ENCODE measurements around the gene UBE2D2. TPM values are rescaled to one million over a fixed set of nuclear protein-coding genes. Genes with fewer than 3 reads are reported as not detected.

UBE2D2 gene
- total RNA-seq, 1 donor from 2014 or later = 275 TPM

DNA sequence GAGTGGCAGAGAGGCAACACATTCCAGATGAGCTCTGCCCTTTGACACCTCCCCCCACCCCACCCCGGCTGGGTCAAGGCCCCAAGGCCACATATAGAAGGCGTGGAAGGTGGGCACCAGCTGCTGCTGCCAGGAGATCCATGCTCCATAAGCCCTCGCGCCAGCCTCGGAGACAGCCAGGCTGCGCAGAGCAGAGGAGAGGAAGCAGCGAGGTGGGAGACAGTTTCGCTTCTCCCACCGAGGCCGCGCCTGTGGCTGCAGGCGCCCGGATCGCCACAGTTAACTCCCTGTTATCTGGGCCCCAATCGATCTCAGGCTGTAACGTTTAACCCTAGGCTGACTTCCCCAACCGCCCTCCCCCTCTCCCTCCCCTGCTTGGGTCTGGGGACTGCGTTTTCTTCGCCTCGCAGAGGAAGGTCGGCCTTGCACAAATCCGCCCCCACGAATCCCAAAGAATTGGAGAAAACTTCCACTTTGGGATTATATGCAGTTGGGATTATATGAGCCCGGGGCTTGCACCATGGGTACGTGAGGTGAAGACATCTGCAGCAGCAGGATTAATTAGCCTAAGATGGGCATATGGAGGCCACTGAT is 85.9 kb downstream of the UBE2D2 start:
- no peaks in the 10 kb centered on the region for H3K36me3 Mint-ChIP-seq (ENCODE audit: low read depth)
- intact Hi-C loops (cut with micrococcal nuclease) = no loop called here
- H3K4me1 Mint-ChIP-seq = peaks cover 23% of the 10 kb centered on the region
- no peak overlapping the region for H3K27ac Mint-ChIP-seq
- DNase-seq = no peak
- no peaks in the 10 kb centered on the region for H3K9me3 Mint-ChIP-seq
- peaks cover 48% of the 10 kb centered on the region for H3K27me3 Mint-ChIP-seq
- H3K4me3 Mint-ChIP-seq = peak overlapping the region; percentile 32

DNA sequence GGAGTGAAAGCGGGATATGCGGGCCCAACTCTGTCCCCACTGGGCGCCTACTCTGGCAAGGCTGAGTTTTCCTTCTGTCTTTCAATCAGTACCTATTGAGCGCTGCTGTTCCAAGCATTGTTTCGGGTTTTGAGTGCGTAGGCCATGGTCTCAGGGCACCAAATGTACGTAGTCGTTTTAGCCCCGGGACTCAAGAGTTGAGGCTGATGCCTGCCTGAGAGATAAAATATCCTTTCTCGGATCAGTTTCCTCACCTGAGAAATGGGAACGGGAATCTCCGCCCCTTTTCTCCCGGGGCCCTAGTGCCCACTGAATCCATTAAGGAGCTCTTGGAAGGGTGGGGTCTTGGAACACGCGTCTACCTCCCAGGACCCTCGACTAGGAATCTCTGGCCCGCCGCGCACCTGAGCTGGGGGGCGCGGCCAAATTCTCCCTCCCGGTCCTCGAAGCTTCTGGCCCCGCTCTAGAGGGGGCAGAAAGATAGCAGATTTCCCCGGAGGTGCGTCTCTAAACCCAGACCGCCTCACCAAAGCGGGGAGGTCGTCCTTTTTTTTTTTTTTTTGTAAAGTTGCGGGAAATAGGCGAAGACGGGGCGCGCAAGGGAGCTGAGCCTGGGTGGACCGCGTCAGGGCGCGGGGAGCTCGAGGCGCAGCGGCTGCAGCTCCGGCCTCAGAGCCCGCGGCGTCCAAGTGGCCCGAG is 86.5 kb downstream of the UBE2D2 start:
- H3K27me3 Mint-ChIP-seq = peaks cover 54% of the 10 kb centered on the region
- H3K27ac Mint-ChIP-seq = no peak overlapping the region
- H3K4me3 Mint-ChIP-seq = peak overlapping the region; percentile 57
- intact Hi-C loops (cut with micrococcal nuclease) = loop anchor here (2.0 kb wide), 2 partner anchors 21 to 63 kb away; no protein-coding TSS in a partner anchor
- no peaks in the 10 kb centered on the region for H3K9me3 Mint-ChIP-seq
- DNase-seq = no peak
- H3K36me3 Mint-ChIP-seq (ENCODE audit: low read depth) = no peaks in the 10 kb centered on the region
- peaks cover 29% of the 10 kb centered on the region for H3K4me1 Mint-ChIP-seq

DNA sequence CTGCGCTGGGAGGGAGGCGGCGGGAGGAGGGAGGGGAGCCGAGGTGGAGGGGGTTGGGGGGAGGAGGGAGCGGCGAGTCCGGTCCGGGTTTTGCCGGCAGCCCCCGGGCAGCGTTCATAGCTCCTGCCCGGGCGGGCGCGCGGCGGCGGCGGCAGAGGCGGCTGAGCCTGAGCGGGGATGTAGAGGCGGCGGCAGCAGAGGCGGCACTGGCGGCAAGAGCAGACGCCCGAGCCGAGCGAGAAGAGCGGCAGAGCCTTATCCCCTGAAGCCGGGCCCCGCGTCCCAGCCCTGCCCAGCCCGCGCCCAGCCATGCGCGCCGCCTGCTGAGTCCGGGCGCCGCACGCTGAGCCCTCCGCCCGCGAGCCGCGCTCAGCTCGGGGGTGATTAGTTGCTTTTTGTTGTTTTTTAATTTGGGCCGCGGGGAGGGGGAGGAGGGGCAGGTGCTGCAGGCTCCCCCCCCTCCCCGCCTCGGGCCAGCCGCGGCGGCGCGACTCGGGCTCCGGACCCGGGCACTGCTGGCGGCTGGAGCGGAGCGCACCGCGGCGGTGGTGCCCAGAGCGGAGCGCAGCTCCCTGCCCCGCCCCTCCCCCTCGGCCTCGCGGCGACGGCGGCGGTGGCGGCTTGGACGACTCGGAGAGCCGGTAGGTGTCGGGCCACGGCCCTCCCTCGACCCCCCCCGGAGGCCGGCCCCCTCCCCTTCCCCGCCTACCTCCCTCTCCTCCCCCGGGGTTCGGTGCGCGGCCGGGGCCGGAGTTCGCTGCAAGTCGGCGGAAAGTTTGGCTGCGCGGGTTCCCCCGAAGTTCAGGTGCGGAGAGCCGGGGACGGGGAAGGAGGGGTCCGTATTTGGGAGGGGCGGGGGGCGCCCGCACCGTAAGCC is 87.3 kb downstream of the UBE2D2 start, which contains the start of gene CXXC5:
Gene CXXC5 (plus strand): TSS at position 145 of the 877 bp plus-strand sequence. CDS start 32,175 bp downstream, outside the sequence.
- H3K4me3 Mint-ChIP-seq = peak within 1 kb of the TSS; percentile 82
- peak; percentile 84 for DNase-seq
- H3K27ac Mint-ChIP-seq = no peak within 1 kb of the TSS
- intact Hi-C loops (cut with micrococcal nuclease) = loop anchor here (1.0 to 2.0 kb wide), 4 partner anchors 11 to 99 kb away; no protein-coding TSS in a partner anchor
- no peaks in the 10 kb centered on the region for H3K36me3 Mint-ChIP-seq (ENCODE audit: low read depth)
- peaks cover 33% of the 10 kb centered on the region for H3K4me1 Mint-ChIP-seq
- no peaks in the 10 kb centered on the region for H3K9me3 Mint-ChIP-seq
- peaks cover 59% of the 10 kb centered on the region for H3K27me3 Mint-ChIP-seq

DNA sequence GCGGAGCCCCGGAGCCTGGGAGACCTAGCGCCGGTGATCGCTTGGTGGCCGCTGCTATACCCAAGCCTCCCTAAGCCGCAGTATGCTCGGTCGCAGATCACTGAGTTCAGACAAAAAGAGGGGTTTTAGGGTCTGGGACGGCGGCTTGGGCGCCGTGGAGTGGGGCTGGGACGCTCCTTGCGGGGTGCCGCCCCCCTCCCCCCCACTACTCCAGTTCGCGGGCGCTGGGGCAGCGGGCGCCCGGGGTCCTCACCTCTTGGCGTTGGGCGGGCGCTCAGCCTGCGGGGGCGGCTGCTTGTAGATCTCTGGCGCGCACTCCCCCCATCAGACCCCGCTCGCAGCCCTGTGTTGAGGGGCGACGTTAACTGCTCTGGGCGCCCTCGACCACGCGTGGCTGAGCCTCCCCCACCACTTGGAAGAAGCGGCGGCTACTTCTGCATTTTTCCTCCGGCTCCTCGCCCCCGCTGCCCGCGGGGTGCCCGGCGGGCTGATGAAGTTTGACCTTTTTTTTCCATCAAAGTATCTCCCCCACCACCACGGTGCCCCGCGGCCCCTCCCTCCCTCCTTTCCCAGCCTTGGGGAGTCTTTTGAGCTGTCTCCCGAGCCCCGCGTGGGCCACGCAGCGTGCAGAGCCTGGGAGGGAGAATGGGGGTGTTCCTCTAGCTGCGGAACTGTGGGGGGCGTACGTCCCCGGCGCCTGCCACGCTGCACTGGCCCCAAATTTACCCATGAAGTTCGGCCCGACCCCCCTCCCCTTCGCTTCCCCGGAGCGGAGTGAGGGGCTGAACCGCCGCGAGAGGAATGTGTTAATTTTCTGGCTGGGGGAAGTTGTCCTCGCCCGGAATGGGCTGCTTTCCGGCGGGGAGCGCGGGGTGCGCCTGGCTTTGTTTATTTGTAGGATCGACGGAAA is 88.2 kb downstream of the UBE2D2 start:
- DNase-seq = no peak
- peaks cover 64% of the 10 kb centered on the region for H3K27me3 Mint-ChIP-seq
- intact Hi-C loops (cut with micrococcal nuclease) = loop anchor here (1.0 to 2.0 kb wide), 4 partner anchors 12 to 98 kb away; no protein-coding TSS in a partner anchor

DNA sequence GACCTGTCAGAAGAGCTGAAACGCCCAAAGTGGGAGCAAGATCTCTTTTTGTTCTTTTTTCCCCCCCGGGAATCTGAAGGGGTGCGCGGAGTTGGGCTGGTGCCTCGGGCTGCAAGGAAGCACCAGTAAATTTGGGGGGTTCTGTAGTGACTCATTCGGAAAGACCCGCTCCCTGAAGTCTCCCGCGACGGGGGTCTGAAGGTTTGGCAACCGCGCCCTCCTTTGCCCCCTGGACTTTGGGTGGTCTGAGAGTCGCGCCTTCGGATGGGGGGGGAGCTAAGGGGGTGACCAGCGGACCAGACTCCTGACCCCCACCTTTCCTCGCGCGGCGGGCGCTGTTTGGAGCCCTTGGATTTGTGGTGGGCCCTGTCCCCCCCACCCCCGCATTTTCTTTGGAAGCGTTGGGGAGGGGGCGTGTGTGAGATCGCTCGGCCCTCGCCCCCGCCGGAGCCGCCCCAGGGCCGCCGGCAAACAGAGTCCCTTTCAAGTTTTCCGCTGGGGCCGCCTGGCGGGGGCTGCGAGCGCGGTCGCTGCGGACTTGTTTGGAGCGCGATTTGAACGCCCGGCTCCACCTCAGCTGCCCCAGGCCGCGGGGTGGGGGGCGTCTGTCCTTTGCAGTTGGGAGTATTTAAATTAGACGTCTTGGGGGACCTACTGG is 89.0 kb downstream of the UBE2D2 start:
- Mint-ChIP-seq H3K9me3 (no peaks in the 10 kb centered on the region), H3K4me1 (peaks cover 33% of the 10 kb centered on the region), H3K27me3 (peaks cover 65% of the 10 kb centered on the region), H3K4me3 (peak overlapping the region; percentile 82), H3K27ac (no peak overlapping the region), H3K36me3 (ENCODE audit: low read depth) (no peaks in the 10 kb centered on the region)
- intact Hi-C loops (cut with micrococcal nuclease) = no loop called here
- no peak for DNase-seq

More for the DNA sequence above, 88.2 kb downstream of the UBE2D2 start:
- Mint-ChIP-seq H3K9me3 (no peaks in the 10 kb centered on the region), H3K36me3 (ENCODE audit: low read depth) (no peaks in the 10 kb centered on the region), H3K27ac (no peak overlapping the region), H3K4me1 (peaks cover 33% of the 10 kb centered on the region), H3K4me3 (peak overlapping the region; percentile 82)

DNA sequence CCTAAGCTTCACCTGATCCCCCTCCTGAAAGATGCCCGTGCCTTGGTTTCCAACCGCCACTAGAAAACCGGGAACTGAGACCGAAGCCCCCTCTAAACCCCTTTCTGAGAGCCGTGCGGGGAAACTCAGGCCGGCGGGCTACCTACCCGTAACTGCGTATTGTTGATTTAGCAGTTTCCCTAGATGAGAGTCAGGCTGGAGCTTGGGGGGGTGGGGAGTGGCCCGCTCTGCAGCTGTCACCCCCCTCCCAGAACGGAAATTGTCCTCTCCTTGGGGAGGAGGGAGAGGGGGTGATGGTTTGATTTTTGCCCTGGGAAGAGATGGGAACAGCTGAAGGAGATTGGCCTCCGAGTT is 89.5 kb downstream of the UBE2D2 start:
- peaks cover 33% of the 10 kb centered on the region for H3K4me1 Mint-ChIP-seq
- no peaks in the 10 kb centered on the region for H3K9me3 Mint-ChIP-seq
- DNase-seq = no peak
- H3K4me3 Mint-ChIP-seq = peak overlapping the region; percentile 43
- no peaks in the 10 kb centered on the region for H3K36me3 Mint-ChIP-seq (ENCODE audit: low read depth)
- H3K27me3 Mint-ChIP-seq = peaks cover 61% of the 10 kb centered on the region
- H3K27ac Mint-ChIP-seq = no peak overlapping the region
- intact Hi-C loops (cut with micrococcal nuclease) = no loop called here

DNA sequence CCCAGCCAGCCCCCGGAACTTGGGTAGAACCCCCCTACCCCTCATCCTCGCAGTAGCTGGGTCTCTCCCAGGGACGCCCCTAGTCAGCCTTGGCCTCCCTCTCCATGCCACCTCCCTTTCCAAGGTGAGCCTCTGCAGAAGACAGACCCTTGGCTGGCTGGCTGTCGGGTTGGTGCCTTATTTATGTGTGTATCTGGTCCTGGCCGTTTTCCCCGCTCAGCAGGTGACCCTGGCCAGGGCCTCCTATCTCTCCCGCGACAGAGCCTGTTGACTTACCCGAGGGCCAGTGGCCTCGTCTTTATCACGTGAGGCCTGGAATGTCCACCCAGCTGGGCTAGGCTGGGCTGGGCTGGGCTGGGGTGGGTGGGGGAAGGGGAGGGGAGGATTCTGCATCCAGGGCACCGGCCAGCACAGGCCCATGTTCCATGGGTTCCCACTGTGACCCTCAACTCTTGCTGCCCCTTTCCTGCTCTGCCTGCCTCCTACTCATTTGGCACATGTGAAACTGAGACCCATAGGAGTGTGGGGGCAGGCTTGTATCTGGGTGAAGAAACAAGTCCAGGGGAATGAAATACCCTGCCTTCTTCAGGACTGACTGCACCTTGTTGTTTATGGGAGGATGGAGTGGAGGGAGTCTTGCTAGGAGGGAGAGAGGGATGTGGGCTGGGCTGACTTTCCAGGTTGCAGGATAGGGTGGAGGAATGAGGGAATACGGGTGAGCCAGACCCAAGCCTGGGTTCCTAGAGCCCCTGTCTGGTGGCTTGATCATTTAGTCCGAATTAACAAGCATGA is 90.1 kb downstream of the UBE2D2 start:
- intact Hi-C loops (cut with micrococcal nuclease) = no loop called here
- no peak for DNase-seq
- Mint-ChIP-seq H3K27me3 (peaks cover 55% of the 10 kb centered on the region), H3K36me3 (ENCODE audit: low read depth) (no peaks in the 10 kb centered on the region), H3K4me1 (peaks cover 33% of the 10 kb centered on the region), H3K27ac (no peak overlapping the region), H3K4me3 (no peak overlapping the region), H3K9me3 (no peaks in the 10 kb centered on the region)

DNA sequence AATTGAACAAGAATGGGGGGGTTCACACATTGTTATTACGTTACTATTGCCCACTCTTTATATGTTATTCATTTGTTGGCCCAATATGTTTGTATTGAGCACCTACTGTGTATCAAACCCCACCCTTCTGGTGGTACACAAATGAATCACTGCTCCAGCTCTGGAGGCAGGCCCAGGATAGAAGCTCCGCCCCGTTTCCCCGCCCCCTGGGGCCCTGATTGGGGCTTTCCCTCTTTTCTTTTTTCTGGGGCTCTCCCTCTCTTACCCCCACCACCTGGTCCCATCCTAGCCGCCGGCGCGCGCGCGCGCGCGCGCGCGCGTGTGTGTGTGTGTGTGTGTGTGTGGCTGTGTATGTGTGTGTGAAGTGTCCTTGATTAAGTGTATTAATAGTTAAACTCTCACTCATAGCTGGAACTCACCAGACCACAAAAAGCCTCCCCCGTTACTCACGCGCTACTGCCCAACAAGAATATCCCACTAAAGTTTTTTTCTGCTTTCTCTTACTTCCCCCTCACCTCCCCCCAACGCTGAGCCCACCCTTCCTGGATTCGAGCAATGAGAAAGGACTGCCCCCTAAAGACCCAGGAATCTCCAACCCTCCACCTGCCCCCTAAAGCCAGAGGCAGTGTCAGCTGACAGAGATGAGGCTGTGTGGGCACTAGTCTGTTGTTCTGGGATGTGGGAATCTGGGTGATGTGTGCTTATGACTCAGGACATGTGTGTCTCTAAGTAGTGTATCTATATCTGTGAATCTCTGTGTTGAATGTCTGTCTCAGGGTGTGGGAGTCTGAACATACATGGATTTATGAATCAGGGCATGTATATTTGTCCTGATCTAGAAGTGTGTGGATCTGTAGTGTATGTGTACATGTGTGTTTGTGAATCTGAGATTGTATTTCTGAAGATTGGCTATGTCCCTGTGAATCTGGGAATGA is 91.0 kb downstream of the UBE2D2 start:
- Mint-ChIP-seq H3K27ac (no peak overlapping the region), H3K4me3 (no peak overlapping the region), H3K9me3 (no peaks in the 10 kb centered on the region), H3K27me3 (peaks cover 47% of the 10 kb centered on the region), H3K36me3 (ENCODE audit: low read depth) (no peaks in the 10 kb centered on the region), H3K4me1 (peaks cover 31% of the 10 kb centered on the region)
- intact Hi-C loops (cut with micrococcal nuclease) = no loop called here
- peak; percentile 88 for DNase-seq

DNA sequence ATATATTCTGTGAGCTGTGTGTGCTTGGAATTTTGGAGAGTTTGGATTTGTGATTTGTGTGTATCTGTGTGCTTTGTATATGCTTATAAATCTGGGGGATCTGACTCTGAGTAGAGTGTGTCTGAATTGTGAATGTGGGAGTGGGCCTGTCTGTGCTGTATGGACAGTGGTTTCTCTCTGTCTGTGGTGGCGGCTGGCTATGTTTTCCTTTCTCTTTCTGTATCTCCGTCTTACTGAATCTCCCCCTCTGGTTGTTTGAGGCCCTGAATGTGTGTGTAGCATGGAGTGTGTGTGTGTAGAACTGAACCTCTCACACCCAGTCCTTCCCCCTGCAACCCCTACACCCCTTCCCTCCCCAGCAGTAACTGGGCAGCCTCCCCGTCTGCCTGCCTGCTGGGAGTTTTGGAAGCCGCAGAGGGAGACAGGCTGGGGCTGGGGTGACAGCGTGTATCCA is 91.7 kb downstream of the UBE2D2 start:
- Mint-ChIP-seq H3K27ac (no peak overlapping the region), H3K9me3 (no peaks in the 10 kb centered on the region), H3K27me3 (peaks cover 44% of the 10 kb centered on the region), H3K4me3 (no peak overlapping the region), H3K4me1 (peaks cover 33% of the 10 kb centered on the region), H3K36me3 (ENCODE audit: low read depth) (no peaks in the 10 kb centered on the region)
- intact Hi-C loops (cut with micrococcal nuclease) = no loop called here
- no peak for DNase-seq

DNA sequence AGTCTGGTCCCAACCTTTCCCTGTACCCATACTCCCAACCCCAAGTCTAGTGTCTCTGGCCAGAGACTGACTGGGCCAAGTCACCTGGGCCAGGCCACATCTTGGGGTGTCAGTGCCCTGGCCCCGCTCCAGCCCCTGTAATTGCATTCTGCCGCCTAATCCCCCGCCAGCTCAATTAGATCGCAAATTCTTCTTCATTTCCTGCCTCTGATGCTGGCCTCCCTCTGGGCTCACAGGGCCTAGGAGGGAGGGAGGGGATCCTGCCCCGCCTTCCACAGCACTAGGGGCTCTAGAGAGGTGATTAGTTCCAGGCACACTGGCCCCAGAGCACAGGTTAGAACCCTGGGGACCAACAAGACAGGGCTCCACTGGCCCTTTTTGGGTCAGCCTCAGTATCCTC is 92.5 kb downstream of the UBE2D2 start:
- no peak overlapping the region for H3K4me3 Mint-ChIP-seq
- no peaks in the 10 kb centered on the region for H3K9me3 Mint-ChIP-seq
- intact Hi-C loops (cut with micrococcal nuclease) = no loop called here
- peaks cover 35% of the 10 kb centered on the region for H3K4me1 Mint-ChIP-seq
- H3K36me3 Mint-ChIP-seq (ENCODE audit: low read depth) = no peaks in the 10 kb centered on the region
- peaks cover 45% of the 10 kb centered on the region for H3K27me3 Mint-ChIP-seq
- DNase-seq = no peak
- no peak overlapping the region for H3K27ac Mint-ChIP-seq

DNA sequence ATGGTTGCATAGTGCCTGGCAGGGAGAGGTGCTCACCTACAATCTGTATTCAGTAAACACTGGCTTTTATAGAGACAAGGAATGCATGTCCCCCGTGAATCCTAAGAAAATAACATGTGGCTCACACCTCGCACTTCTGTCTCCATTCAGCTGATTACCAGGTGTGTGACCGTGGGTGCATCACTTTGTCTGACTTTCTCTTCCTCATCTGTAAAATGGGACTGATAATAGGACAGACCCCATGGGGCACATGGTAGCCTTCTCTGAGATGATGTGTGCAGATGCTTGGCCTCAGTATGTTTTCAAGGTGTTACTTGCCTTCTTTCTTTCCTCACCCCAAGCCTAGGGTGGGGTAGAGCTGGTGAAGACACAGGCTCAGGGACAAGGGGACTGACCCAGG is 93.3 kb downstream of the UBE2D2 start:
- intact Hi-C loops (cut with micrococcal nuclease) = no loop called here

More for the DNA sequence above, 93.3 kb downstream of the UBE2D2 start:
- Mint-ChIP-seq H3K9me3 (no peaks in the 10 kb centered on the region), H3K36me3 (ENCODE audit: low read depth) (no peaks in the 10 kb centered on the region), H3K27ac (no peak overlapping the region), H3K27me3 (peaks cover 45% of the 10 kb centered on the region), H3K4me3 (no peak overlapping the region), H3K4me1 (peaks cover 35% of the 10 kb centered on the region)
- no peak for DNase-seq
